ENCODE measurements around the gene KIF5C.

Gene KIF5C

GRCh38 chr2:148887350-148888002, 12.4 kb downstream of the KIF5C start:
- no peak for DNase-seq (ENCODE audit: low read depth, low spot score)

GRCh38 chr2:148888003-148888501, 13.0 kb downstream of the KIF5C start:
- no peak for DNase-seq (ENCODE audit: low read depth, low spot score)

- DNase-seq (ENCODE audit: low read depth, low spot score) = no peak
Observed at GRCh38 chr2:148888986-148889385, 14.0 kb downstream of the KIF5C start.

GRCh38 chr2:148893906-148894305, 18.9 kb downstream of the KIF5C start:
- DNase-seq (ENCODE audit: low read depth, low spot score) = no peak

GRCh38 chr2:148896136-148896535, 21.1 kb downstream of the KIF5C start:
- no peak for DNase-seq (ENCODE audit: low read depth, low spot score)

GRCh38 chr2:148899638-148900318, 24.8 kb downstream of the KIF5C start:
- no peak for DNase-seq (ENCODE audit: low read depth, low spot score)

GRCh38 chr2:148900350-148900837, 25.4 kb downstream of the KIF5C start:
- no peak for DNase-seq (ENCODE audit: low read depth, low spot score)

- DNase-seq (ENCODE audit: low read depth, low spot score) = no peak
Observed at GRCh38 chr2:148901142-148901541, 26.1 kb downstream of the KIF5C start.

GRCh38 chr2:148902798-148903197, 27.8 kb downstream of the KIF5C start:
- DNase-seq (ENCODE audit: low read depth, low spot score) = no peak

GRCh38 chr2:148903294-148903693, 28.3 kb downstream of the KIF5C start:
- DNase-seq (ENCODE audit: low read depth, low spot score) = no peak

GRCh38 chr2:148903979-148904378, 29.0 kb downstream of the KIF5C start:
- DNase-seq (ENCODE audit: low read depth, low spot score) = no peak

GRCh38 chr2:148906124-148906523, 31.1 kb downstream of the KIF5C start:
- DNase-seq (ENCODE audit: low read depth, low spot score) = no peak

- no peak for DNase-seq (ENCODE audit: low read depth, low spot score)
Observed at GRCh38 chr2:148907085-148907785, 32.2 kb downstream of the KIF5C start.

- no peak for DNase-seq (ENCODE audit: low read depth, low spot score)
Observed at GRCh38 chr2:148909114-148909513, 34.1 kb downstream of the KIF5C start.

- no peak for DNase-seq (ENCODE audit: low read depth, low spot score)
Observed at GRCh38 chr2:148913061-148913460, 38.0 kb downstream of the KIF5C start.

- DNase-seq (ENCODE audit: low read depth, low spot score) = no peak
Observed at GRCh38 chr2:148913492-148913891, 38.5 kb downstream of the KIF5C start.

- DNase-seq (ENCODE audit: low read depth, low spot score) = no peak
Observed at GRCh38 chr2:148914463-148914862, 39.4 kb downstream of the KIF5C start.

GRCh38 chr2:148917431-148917830, 42.4 kb downstream of the KIF5C start:
- no peak for DNase-seq (ENCODE audit: low read depth, low spot score)

GRCh38 chr2:148918554-148918953, 43.5 kb downstream of the KIF5C start:
- no peak for DNase-seq (ENCODE audit: low read depth, low spot score)

GRCh38 chr2:148920559-148920958, 45.5 kb downstream of the KIF5C start:
- no peak for DNase-seq (ENCODE audit: low read depth, low spot score)

GRCh38 chr2:148922062-148922461, 47.0 kb downstream of the KIF5C start:
- DNase-seq (ENCODE audit: low read depth, low spot score) = no peak

- no peak for DNase-seq (ENCODE audit: low read depth, low spot score)
Observed at GRCh38 chr2:148922776-148923475, 47.9 kb downstream of the KIF5C start.
